Stimulated activated CD4-positive, alpha-beta T cell treated with anti-CD3 and anti-CD28 coated beads, Interleukin-12 subunit alpha, Interleukin-12 subunit beta, amount 100 ng/mL, for 24 hours (primary cell): Measurements from ENCODE around the gene COL26A1.
A peak's percentile ranks its signal among the peaks of the same experiment; 100 is the strongest.
"Not testable (repeated sequence)": the region's sequence is repeated elsewhere in the genome, so short reads cannot be mapped to it uniquely, and the experiment has no call there.

ENCODE experiments used
- DNase-seq, 2 experiments: peaks; one replicate each; pipeline ENCODE4 v3.0.0-alpha.2; 2020; ENCODE audit warnings: low read depth in 2 of 2

The COL26A1 gene

DNA sequence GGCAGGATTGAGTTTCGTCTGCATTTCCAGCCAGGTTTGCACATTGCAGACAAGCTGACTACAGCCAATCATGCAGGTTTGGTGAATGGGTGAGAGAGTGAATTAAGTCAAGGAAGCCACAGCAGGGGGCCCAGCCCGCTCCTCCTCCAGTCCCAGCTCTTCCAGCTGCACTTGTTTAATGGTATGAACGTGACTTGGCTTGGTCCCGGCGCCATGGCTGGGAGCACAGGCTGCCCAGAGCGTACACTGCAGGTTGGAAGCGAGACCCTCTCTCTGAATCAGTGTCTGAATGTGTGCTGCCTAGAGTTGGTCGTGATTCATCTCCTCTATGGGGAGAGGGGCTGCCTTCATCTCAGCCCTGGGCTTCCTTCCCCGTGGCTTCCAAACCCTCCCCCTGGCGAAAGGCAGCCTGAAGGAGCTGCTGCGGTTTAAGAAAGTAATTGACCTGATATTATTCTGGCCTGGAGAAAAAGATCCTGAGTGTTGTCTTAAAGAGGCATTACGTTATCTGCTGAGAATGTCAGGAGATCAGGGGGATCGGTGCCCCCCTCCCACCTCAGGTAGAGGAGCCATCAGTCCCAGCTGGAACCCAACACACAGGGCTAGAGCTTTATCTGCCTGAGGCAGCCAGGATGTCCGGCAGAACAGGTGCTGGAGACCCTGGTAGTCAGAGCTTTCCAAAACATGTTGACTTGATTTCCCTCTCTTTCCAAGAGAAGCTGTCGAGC, 132.1 kb downstream of the COL26A1 start:
- DNase-seq: no peak

DNA sequence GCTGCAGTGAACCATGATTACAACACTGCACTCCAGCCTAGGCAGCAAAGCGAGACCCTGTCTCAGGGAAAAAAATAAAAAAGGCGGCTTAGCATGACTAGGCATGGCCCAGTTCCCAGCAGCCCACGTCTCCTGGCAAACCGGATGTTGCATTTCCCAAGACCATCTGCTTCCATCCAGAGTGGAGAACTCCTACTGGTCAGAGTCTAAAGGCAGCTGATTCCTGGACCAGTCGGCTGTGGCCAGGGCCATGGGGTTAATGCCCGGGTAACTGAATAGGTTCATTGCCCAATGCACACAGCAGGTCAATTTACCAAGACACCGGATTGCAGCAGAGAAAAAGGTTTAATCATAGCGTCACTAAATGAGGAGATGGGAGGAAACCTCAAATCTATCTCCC, 133.3 kb downstream of the COL26A1 start:
- no peak for DNase-seq

DNA sequence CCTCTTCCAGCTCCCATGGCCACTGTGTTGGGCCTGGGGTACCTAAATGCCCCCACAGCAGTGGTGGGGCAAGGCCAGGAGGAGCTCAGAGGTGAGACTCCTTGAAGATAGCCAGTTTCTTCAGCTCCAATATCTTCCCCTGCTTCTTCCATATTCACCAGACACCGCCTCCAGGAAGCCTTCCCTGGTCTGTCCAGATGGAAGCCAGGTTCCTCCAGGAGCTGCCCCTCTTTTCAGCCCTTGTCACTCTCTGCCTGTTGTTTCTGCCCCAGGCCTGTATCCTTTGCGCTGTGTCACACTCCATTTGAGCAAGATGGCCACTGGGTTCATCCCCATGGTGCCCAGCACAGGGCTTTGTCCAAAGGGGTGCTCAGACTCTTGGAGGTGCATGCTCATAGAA, 138.7 kb downstream of the COL26A1 start:
- DNase-seq: no peak

DNA sequence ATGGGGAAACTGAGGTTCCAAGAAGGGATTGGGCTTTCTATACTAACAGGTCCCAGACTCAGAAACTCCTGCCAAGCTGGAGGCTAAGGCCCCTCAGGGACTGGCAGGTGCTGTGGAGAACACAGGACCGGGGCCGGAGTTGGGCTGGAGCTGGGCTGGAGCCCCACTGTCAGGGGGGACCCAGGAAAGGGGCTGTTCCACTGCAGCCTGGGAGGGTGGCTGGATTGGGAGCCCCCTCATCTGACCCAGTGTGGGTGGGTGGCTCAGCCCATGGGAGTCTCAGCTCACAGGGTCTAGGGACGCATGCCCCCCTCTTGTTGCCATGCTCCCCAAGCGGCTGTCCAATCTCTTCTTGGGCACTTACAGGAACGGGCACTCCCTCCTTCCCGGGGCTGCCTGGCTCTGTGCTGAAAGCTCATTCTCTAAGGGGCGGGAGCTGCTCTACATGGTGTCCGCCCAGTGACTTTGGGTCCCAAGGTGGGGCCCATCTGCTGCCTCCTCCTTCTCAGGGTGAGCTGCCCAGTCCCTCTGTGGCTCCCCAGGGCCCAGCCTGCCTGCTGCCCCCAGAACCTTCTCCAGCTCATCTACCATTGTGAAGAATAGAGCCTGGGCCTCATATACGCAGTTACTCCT, 139.9 kb downstream of the COL26A1 start:
- no peak for DNase-seq

DNA sequence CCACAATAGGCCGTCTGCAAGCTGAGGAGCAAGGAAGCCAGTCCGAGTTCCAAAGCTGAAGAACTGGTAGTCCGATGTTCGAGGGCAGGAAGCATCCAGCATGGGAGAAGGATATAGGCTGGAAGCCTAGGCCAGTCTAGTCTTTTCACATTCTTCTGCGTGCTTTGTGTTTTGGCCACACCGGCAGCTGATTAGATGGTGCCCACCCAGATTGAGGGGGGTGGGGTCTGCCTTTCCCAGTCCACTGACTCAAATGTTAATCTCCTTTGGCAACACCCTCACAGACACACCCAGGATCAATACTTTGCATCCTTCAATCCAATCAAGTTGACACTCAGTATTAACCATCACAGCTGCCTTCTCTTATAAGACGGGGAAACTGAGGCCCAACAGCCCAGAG, 142.8 kb downstream of the COL26A1 start:
- DNase-seq: not testable (repeated sequence)

DNA sequence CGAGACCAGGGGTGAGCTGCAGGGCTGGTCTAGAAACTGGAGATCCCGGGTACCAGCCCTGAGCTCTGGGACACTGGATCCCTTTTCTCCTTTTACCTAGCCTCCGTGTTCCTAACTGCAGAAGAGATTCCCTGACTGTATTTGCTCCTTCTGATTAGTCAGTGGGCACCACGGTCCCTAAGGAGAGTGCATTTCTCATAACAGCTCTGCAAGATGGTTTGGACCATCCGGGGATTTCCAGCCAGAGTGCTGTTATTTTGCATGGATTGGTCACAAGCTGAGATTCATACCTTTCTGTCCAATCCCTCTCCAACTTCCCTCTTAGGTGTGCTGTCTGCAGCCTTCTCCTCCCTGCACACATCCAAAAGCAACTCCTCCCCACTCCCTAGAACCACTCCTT, 143.9 kb downstream of the COL26A1 start:
- no peak for DNase-seq

DNA sequence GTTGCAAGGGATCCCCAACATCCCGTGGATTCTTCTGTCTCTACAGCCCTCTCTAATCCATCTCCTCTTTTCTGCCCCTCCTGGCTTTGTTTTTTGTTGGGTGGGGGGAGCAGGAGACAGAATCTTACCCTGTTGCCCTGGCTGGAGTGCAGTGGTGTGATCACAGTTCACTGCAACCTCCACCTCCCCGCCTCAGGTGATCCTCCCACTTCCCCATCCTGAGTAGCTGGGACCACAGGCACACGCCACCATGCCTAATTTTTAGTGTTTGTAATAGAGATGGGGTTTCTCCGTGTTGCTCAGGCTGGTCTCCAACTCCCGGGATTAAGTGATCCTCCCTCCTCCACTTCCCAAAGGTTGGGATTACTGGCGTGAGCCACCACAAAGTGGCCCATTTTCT, 144.7 kb downstream of the COL26A1 start:
- DNase-seq: no peak

DNA sequence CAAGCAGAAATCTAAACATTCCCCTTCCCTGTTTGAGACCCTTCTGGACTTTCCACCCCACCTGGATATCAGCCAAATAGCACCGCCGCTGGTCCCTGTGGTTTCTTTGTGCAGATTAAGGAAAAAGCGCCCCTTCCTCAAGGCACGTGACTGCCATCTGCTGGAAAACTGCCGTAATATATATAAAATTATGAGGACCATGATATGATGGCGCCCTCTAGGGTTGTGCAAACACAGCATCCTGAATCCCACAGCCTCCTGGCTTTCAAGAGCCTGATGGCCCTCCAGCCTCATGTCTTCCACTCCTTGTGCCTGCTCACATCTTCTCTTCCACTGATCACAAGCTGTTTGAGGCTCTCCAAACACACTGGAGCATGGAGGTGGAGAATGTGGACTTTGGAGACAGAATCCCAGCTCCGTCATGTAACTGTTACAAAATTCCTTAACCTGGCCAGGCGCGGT, 145.1 kb downstream of the COL26A1 start:
- peak; percentile 9 to 27 for DNase-seq

DNA sequence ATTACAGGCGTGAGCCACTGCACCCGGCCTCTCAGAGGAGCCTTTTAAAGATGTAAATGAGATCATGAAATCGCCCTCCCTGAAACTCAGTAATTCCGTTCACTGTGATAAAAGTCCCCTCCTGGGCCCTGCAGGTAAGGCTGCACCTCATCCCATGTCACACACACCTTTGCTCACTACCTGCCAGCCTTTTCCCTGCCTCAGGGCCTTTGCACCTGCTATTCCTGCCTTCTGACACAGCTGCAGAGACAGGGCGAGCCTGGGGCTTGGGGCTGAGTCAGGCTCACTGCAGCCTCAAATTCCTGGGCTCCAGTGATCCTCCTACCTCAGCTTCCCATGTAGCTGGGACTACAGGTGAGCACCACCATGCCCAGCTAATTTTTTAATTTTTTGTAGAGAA, 147.6 kb downstream of the COL26A1 start:
- no peak for DNase-seq

DNA sequence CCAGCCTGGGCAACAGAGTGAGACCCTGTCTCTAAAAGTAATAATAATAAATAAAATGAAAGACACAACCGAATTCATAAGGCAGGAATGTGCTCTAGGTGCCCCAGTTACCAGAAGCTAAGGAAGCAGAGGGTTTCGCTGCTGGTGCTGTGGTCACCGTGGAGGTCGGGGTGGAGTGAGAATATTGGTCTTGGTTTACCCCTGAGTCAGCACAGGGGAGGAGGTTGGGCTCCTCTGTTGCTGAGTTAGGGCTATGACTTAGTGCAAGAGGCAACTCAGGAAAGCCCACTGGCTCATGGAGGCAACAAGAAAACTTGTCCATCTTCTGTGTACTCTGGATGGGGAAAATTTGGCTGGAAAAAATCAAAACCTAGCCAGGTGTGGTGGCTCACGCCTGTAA, 149.3 kb downstream of the COL26A1 start:
- DNase-seq: no peak

DNA sequence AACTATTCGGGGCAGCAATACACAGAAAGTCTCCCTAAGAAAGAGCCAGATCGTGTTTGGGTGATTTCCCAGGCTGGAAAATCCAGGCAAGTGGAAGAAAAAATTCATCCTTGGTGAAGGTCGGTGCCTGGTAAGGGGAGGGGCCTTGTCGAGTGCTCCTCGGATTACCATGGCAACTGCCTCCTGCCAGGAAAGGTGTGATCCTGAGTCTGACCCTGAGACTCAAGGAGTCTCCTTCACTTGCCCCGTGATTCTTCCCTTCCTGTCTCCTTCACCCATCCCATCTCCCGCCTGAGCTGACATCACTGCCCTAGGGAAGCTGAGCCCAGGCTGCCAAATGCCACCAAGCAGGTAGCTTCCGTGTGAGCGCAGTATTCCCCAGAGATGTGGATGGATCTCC, 154.2 kb downstream of the COL26A1 start:
- DNase-seq: no peak

DNA sequence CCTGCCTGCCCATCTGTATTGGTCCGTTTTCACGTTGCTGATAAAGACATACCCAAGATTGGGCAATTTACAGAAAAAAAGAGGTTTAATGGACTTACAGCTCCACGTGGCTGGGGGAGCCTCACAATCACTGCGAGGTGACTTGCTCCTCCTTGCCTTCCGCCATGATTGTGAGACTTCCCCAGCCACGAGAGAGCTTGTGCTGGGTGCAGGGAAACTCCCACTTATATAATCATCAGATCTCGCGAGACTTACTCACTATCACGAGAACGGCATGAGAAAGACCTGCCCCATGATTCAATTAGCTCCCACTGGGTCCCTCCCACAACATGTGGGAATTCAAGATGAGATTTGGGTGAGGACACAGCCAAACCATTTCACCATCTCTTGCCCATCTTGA, 154.6 kb downstream of the COL26A1 start:
- no peak for DNase-seq

DNA sequence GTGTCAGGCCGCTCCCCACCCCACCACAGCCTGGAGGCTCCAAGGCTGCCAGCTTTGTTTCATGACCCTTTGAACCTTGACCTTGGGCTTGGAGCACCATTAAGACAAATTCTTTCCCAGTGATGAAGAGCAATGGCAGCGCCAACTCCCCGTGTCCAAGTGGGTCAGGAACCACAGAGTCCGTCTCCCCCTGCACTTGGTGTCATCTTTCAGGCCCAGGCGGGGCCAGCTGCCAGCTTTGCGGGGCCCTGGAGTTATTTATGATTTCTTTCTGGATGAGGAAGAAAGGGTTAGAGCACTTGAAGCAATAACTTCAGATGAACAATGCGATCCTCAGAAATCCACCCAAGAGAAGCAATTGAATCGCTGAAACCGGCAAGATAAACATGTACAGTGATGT, 155.7 kb downstream of the COL26A1 start:
- no peak for DNase-seq

DNA sequence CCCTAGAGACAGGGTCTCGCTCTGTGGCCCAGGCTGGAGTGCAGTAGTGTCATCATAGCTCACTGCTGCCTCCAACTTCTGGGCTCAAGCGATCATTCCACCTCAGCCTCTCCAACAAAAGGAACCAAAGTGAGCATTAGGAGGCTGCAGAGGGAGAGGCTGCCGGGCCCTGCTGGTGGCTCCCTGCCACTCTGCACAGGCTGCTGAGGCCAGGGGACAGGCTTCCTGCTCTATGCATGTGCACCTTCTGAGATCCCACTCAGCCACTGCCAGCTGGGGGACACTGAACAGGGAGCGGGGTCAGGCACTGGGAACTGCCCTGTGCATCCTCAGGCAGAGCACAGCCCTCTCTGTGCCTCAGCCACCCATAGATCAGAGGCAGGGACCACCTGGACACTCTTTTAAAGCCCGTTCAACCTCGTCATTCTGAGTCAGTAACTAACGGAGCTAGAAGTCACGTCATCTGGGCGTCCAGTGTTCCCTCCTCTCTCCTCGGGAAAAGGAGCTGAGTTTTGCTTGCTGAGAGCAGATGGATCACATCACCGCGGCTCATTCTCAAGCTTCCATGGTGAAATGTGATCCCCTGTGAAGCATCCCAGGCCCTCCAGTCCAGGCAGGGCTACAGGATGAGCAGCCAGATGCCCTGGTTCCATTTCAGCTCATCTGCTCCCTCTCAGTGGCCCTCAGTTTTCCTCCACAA, 156.8 kb downstream of the COL26A1 start:
- no peak for DNase-seq

DNA sequence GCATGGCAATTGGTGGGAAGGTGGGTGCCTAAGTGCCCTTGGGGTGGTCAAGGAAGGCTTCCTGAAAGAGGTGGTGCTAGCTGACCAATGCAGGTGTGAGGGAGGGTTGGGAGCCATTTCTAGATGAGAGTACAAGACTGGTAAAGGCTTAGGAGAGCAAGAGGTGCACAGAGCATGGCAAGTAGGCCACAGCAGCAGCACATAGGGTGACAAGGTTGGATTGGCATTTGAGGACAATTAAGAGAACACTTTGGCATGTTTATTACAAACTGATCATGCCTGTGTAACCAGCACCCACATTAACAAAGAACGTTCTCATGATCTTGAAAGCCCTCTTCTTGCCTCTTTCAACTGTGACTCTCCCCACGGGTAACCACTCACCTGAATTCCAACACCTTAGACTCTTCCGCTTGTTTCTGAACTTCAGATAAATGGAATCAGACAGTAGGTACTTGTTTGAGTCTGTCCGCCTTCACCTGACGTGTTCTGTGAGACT, 158.8 kb downstream of the COL26A1 start:
- DNase-seq: no peak

DNA sequence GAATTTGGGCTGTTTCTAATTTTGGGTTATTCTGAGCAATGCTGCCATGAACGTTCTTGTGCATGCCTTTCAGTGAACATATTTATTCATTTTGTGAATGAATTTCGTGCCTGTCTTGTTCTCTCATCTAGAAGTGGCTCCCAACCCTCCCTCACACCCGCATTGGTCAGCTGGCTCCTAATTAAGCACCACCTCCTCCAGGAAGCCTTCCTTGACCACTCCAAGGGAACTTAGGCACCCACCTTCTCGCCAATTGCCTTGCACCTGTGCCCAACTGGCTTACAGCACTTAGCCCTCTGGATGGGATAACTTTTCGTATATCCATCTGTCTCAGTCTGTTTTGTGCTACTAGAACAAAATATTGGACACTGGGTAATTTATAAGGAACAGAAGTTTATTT, 159.3 kb downstream of the COL26A1 start:
- no peak for DNase-seq

DNA sequence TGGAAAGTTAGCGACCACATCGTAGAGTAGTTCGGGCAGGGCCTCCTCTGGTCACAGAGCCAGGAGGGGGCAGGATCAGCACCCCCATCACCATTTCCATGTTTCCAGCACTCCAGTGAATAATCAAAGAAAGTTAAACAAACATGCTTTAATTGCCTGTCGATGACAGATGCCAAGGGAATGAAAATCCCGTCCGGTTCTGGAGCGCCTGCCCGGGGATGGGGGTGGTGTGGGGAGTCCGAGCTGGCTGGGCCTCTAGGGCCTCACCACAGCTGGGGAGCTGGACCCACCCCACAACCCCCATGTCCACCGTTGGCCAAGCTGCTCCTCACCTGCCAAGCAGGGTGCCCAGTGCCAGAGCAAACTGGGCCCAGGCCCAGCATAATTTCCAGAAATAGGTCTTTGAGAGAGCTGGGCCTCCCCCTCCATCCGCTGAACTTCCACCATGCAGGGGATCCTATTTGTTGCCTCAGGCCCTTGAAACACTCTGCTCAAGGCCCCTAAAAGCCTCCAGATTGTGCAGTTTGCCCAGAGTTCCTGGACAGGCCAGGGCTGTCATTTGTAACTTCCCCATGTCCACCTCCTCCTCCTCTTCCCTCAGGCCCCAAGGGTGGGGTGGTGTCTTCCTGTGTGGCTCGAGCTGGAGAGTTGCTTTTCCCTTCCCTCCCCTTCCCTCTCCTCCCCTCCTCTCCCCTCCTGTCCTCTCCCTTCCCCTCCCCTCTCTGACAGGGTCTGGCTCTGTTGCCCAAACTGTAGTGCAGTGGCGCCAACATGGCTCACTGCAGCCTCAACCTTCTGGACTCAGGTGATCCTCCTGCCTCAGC, 165.4 kb downstream of the COL26A1 start:
- DNase-seq: no peak

DNA sequence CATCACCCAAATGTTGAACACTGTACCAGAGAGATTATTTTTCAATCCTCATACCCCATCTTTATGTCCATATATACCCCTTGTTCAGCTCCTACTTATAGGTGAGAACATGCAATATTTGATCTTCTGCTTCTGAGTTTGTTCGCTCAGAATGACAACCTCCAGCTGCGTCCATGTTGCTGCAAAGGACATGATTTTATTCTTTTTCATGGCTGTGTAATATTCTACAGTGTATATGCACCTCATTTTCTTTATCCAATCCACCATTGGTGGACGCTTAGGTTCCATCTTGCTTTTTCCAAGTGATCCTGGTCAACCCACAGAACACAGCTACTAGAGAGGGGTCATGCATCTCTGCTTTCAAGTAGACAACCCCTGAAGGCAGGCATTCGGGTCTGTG, 166.9 kb downstream of the COL26A1 start:
- no peak for DNase-seq

DNA sequence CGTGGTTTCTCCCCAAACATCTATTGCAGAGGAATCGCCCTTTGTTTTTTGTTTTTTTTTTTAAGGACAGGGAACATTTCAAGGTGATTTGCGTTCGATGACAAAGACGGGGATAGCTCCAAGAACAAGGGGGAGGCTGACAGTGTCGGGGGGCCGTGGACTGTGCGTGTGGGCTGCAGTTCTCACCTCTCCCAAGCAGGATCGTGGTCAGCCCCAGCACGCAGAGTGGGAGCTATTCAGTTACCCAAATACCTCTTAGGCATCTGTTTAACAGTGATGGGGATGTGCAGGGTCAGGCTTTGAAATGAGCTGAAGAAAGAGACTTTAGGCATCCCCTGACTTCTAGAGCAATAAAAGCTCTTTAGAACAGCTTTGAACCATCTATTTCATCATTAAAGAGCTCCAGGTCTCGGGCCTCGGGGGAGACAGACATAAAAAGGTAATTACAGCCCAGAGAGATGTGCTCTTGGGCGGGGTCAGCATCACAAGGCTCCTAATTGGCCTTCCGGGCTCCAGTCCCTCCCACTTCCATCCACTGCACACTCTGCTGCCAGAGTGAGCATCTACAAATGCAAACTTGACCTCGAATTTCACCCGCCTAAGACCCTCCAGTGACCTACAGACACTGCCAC, 169.2 kb downstream of the COL26A1 start:
- no peak for DNase-seq

DNA sequence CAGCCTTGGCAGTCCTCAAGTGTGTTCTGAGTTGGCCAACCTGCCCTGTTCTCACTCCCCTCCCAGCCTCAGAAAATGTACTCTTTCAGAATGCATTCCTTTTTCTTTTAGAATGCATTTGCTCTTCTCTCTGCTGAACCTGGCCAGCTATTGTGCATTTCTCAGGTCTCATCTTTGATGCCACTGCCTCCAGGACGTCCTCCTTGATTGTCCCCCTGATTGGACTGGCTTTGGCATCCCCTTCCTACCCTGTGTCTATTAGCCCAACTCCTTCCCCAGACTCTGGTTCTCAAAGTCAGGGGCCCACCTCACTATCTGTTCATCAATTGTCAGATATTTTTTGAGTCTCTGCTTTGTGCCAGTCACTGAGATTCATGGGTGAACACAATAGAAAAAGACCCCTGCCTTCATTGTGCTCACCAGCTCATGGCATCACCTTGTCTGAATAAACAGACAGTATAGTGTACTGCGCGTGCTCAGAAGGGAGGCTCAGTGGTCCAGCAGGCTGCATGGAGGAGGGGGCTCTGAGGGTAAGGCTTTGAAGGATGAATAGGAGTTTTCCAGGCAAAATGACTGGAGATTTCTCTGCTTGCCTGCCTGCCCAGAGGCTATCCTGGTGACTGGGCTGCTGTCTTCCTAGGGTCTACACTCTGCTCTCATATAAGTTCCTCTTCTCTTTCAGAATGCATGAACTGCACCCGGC, 169.9 kb downstream of the COL26A1 start:
- no peak for DNase-seq

DNA sequence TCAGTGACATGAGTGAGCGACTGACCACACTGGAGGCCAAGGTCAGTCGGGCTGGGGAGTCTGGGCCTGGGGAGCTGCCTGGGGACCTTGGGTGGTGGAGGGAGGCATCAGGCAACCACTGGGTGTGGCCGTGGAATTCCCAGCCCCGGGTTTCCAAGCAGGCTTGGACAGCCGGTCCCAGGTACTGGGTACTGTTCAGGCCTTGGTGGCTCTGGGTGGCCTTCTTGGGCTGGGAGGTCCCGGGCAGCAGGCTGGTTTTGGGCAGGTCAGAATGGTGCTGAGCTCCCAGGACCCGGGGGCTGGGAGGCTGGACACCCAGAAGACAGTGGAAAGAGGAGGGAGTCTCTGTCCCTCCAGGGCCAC, 170.4 kb downstream of the COL26A1 start:
- DNase-seq: no peak
